Choroid plexus epithelial cell (primary cell): ENCODE data around the gene PDCD7.

ENCODE experiments used
- DNase-seq: peaks from one replicate; pipeline ENCODE4 v3.0.0-alpha.2; 2010; ENCODE audit warnings: low read depth
- H3K4me3 ChIP-seq: 2 replicates; pipeline ENCODE4 v1.5.1; 2011; ENCODE audit warnings: low read depth, mild to moderate bottlenecking, control low read depth, low read length, moderate library complexity
- CTCF ChIP-seq: conservative IDR thresholded peaks from 2 replicates; pipeline ENCODE4 v1.5.1; 2011; ENCODE audit warnings: low read depth, mild to moderate bottlenecking, control low read depth, inconsistent platforms, low read length, moderate library complexity

Gene PDCD7

GRCh38 chr15:65174509-65174908 is 40.9 kb upstream of the PDCD7 start:
- H3K4me3 ChIP-seq: no peak overlapping the region
- no peak for TF ChIP-seq CTCF
- no peak for DNase-seq

GRCh38 chr15:65172531-65172930 is 38.9 kb upstream of the PDCD7 start:
- no peak for TF ChIP-seq CTCF
- DNase-seq: no peak
- no peak overlapping the region for H3K4me3 ChIP-seq

GRCh38 chr15:65171428-65171827 is 37.8 kb upstream of the PDCD7 start:
- no peak overlapping the region for H3K4me3 ChIP-seq
- DNase-seq: no peak
- no peak for TF ChIP-seq CTCF

GRCh38 chr15:65165875-65166274 is 32.3 kb upstream of the PDCD7 start:
- no peak for DNase-seq
- TF ChIP-seq CTCF: no peak
- H3K4me3 ChIP-seq: no peak overlapping the region

- H3K4me3 ChIP-seq: no peak overlapping the region
- DNase-seq: no peak
- no peak for TF ChIP-seq CTCF
Measured at GRCh38 chr15:65164139-65164538, 30.5 kb upstream of the PDCD7 start.

GRCh38 chr15:65163041-65163440 is 29.4 kb upstream of the PDCD7 start:
- H3K4me3 ChIP-seq: no peak overlapping the region
- TF ChIP-seq CTCF: no peak
- DNase-seq: no peak

- TF ChIP-seq CTCF: no peak
- H3K4me3 ChIP-seq: no peak overlapping the region
- no peak for DNase-seq
Measured at GRCh38 chr15:65156692-65157091, 23.1 kb upstream of the PDCD7 start.
